ENCODE data around the gene HES4.
A peak's percentile ranks its signal among the peaks of the same experiment; 100 is the strongest.

Gene HES4

GRCh38 chr1:999725-1000356 is at the start of gene HES4:
TSS of gene HES4 (minus strand) at chr1:1000097. CDS start at chr1:999973, 124 bp downstream.
- peak within 1 kb of the TSS; percentile 76 for H3K27ac ChIP-seq (ENCODE audit: poor library complexity, severe bottlenecking)
- DNase-seq (ENCODE audit: low spot score): peak; percentile 93

GRCh38 chr1:1048765-1049164 is 48.9 kb upstream of the HES4 start:
- Histone ChIP-seq H3K4me3 (ENCODE audit: severe bottlenecking) (no peak overlapping the region), H3K9me3 (ENCODE audit: severe bottlenecking) (no peaks in the 10 kb centered on the region), H3K4me1 (ENCODE audit: insufficient read depth, poor library complexity, severe bottlenecking) (no peaks in the 10 kb centered on the region), H3K36me3 (ENCODE audit: low read depth) (peaks cover 83% of the 10 kb centered on the region), H3K27me3 (ENCODE audit: insufficient read depth, poor library complexity, severe bottlenecking) (no peaks in the 10 kb centered on the region), H3K27ac (ENCODE audit: poor library complexity, severe bottlenecking) (no peak overlapping the region)
- TF ChIP-seq CTCF (IDR thresholded peaks at IDR 0.05; ENCODE audit: poor library complexity, severe bottlenecking): no peak
- ATAC-seq (ENCODE audit: low read depth) (no peak), DNase-seq (ENCODE audit: low spot score) (no peak)

More at GRCh38 chr1:999725-1000356, at the start of gene HES4:
- no peaks in the 10 kb centered on the region for H3K9me3 ChIP-seq (ENCODE audit: severe bottlenecking)
- H3K36me3 ChIP-seq (ENCODE audit: low read depth): no peaks in the 10 kb centered on the region
- TF ChIP-seq CTCF (IDR thresholded peaks at IDR 0.05; ENCODE audit: poor library complexity, severe bottlenecking): no peak
- peak; percentile 46 for ATAC-seq (ENCODE audit: low read depth)
- H3K4me1 ChIP-seq (ENCODE audit: insufficient read depth, poor library complexity, severe bottlenecking): peaks cover 5% of the 10 kb centered on the region
- peak within 1 kb of the TSS; percentile 51 for H3K4me3 ChIP-seq (ENCODE audit: severe bottlenecking)
- H3K27me3 ChIP-seq (ENCODE audit: insufficient read depth, poor library complexity, severe bottlenecking): no peaks in the 10 kb centered on the region

DNA sequence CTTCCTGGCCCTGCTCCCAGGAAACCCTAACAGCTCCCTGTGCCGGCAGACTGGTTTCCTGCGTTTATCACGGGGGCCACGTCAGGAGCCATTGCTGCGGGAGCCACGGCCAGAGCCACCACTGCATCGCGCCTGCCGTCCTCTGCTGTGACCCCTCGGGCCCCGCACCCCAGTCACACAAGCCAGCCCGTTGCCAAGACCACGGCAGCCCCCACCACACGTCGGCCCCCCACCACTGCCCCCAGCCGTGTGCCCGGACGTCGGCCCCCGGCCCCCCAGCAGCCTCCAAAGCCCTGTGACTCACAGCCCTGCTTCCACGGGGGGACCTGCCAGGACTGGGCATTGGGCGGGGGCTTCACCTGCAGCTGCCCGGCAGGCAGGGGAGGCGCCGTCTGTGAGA is 48.1 kb upstream of the HES4 start:
- Histone ChIP-seq H3K27ac (ENCODE audit: poor library complexity, severe bottlenecking) (no peak overlapping the region), H3K36me3 (ENCODE audit: low read depth) (peaks cover 83% of the 10 kb centered on the region), H3K4me3 (ENCODE audit: severe bottlenecking) (no peak overlapping the region), H3K27me3 (ENCODE audit: insufficient read depth, poor library complexity, severe bottlenecking) (no peaks in the 10 kb centered on the region), H3K9me3 (ENCODE audit: severe bottlenecking) (no peaks in the 10 kb centered on the region), H3K4me1 (ENCODE audit: insufficient read depth, poor library complexity, severe bottlenecking) (no peaks in the 10 kb centered on the region)
- TF ChIP-seq CTCF (IDR thresholded peaks at IDR 0.05; ENCODE audit: poor library complexity, severe bottlenecking): no peak
- ATAC-seq (ENCODE audit: low read depth) (no peak), DNase-seq (ENCODE audit: low spot score) (no peak)

- no peak for DNase-seq (ENCODE audit: low spot score)
- no peak for ATAC-seq (ENCODE audit: low read depth)
- TF ChIP-seq CTCF (IDR thresholded peaks at IDR 0.05; ENCODE audit: poor library complexity, severe bottlenecking): no peak
These were observed 47.5 kb upstream of the HES4 start for GRCh38 chr1:1047407-1047806.

GRCh38 chr1:1046767-1047166 is 46.9 kb upstream of the HES4 start:
- no peaks in the 10 kb centered on the region for H3K27me3 ChIP-seq (ENCODE audit: insufficient read depth, poor library complexity, severe bottlenecking)
- no peak overlapping the region for H3K4me3 ChIP-seq (ENCODE audit: severe bottlenecking)
- peaks cover 86% of the 10 kb centered on the region for H3K36me3 ChIP-seq (ENCODE audit: low read depth)
- H3K27ac ChIP-seq (ENCODE audit: poor library complexity, severe bottlenecking): no peak overlapping the region
- no peaks in the 10 kb centered on the region for H3K4me1 ChIP-seq (ENCODE audit: insufficient read depth, poor library complexity, severe bottlenecking)
- DNase-seq (ENCODE audit: low spot score) (no peak), ATAC-seq (ENCODE audit: low read depth) (no peak)
- H3K9me3 ChIP-seq (ENCODE audit: severe bottlenecking): no peaks in the 10 kb centered on the region
- TF ChIP-seq CTCF (IDR thresholded peaks at IDR 0.05; ENCODE audit: poor library complexity, severe bottlenecking): no peak

More at GRCh38 chr1:1047407-1047806, 47.5 kb upstream of the HES4 start:
- no peaks in the 10 kb centered on the region for H3K27me3 ChIP-seq (ENCODE audit: insufficient read depth, poor library complexity, severe bottlenecking)
- no peak overlapping the region for H3K27ac ChIP-seq (ENCODE audit: poor library complexity, severe bottlenecking)
- H3K4me3 ChIP-seq (ENCODE audit: severe bottlenecking): no peak overlapping the region
- no peaks in the 10 kb centered on the region for H3K4me1 ChIP-seq (ENCODE audit: insufficient read depth, poor library complexity, severe bottlenecking)
- peaks cover 86% of the 10 kb centered on the region for H3K36me3 ChIP-seq (ENCODE audit: low read depth)
- no peaks in the 10 kb centered on the region for H3K9me3 ChIP-seq (ENCODE audit: severe bottlenecking)
